ENCODE results near the gene FMN2.

FMN2 gene

DNA sequence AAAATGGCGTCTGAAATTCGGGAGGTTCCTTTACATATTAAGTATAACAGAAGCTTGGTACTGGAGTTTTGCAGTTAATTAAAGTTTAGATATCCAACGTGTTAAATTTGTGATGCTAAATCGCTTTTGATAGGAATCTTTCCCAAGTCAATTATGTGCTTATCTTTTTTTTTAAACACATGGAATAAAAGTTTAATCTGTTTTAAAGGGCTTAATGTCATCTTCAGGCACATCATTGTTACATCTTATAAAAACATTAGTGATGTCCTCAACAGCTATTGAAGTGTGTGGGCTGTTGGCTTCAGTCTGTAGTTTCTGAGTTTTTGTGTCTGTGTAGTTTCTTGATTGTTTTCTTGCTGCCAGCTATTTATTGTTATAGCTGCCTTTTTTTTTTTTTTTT is 5.3 kb downstream of the FMN2 start:
- no peak for ATAC-seq
- TF ChIP-seq CSDC2 (CRISPR knock-in tag; IDR thresholded peaks at IDR 0.05) (no peak), ARNTL (CRISPR knock-in tag; IDR thresholded peaks at IDR 0.05; ENCODE audit: borderline replicate concordance, low read depth) (no peak), OSR1 (CRISPR knock-in tag; IDR thresholded peaks at IDR 0.05) (no peak)

DNA sequence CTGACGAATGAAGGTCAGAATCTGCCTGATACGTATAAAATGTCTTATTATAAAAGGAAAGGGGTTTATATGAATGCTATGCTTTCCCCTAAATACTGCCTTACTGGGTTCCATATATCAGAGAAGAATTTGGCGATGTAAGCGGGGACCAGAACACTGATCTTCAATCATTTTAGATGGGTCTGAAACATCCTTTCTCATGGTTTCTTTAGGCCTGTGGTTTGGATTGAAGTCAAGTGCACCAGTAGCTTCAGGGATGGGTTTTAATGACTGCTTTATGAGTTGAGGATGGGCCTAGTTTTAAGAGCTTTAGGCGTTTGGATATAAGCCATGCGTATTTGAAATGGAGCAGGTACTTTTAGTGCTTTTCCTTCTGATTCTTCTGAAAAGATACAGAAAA is 6.9 kb downstream of the FMN2 start:
- no peak for ATAC-seq
- no peak for TF ChIP-seq PPARA (CRISPR knock-in tag; IDR thresholded peaks at IDR 0.05; ENCODE audit: borderline replicate concordance)
- 0 out of 2 replicates have a peak, but pooled peaks have one; percentile 25 for TF ChIP-seq RARB (CRISPR knock-in tag; IDR thresholded peaks at IDR 0.05)
- TF ChIP-seq TOX (CRISPR knock-in tag; IDR thresholded peaks at IDR 0.05; ENCODE audit: borderline replicate concordance): peak; percentile 21; the same call in 1 of the 2 replicates
- TF ChIP-seq, protein P1, sequence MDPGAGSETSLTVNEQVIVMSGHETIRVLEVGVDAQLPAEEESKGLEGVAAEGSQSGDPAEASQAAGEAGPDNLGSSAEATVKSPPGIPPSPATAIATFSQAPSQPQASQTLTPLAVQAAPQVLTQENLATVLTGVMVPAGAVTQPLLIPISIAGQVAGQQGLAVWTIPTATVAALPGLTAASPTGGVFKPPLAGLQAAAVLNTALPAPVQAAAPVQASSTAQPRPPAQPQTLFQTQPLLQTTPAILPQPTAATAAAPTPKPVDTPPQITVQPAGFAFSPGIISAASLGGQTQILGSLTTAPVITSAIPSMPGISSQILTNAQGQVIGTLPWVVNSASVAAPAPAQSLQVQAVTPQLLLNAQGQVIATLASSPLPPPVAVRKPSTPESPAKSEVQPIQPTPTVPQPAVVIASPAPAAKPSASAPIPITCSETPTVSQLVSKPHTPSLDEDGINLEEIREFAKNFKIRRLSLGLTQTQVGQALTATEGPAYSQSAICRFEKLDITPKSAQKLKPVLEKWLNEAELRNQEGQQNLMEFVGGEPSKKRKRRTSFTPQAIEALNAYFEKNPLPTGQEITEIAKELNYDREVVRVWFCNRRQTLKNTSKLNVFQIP (CRISPR knock-in tag; IDR thresholded peaks at IDR 0.05; ENCODE audit: borderline replicate concordance, low read depth): no peak; the same call in 1 of the 2 replicates
- TF ChIP-seq ZC3H10 (CRISPR knock-in tag; IDR thresholded peaks at IDR 0.05): peak; percentile 71
- TF ChIP-seq GLIS3 (CRISPR knock-in tag; IDR thresholded peaks at IDR 0.05): no peak
- TF ChIP-seq, protein P2, sequence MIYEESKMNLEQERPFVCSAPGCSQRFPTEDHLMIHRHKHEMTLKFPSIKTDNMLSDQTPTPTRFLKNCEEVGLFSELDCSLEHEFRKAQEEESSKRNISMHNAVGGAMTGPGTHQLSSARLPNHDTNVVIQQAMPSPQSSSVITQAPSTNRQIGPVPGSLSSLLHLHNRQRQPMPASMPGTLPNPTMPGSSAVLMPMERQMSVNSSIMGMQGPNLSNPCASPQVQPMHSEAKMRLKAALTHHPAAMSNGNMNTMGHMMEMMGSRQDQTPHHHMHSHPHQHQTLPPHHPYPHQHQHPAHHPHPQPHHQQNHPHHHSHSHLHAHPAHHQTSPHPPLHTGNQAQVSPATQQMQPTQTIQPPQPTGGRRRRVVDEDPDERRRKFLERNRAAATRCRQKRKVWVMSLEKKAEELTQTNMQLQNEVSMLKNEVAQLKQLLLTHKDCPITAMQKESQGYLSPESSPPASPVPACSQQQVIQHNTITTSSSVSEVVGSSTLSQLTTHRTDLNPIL (CRISPR knock-in tag; IDR thresholded peaks at IDR 0.05; ENCODE audit: low read depth): no peak
- TF ChIP-seq BACH2 (CRISPR knock-in tag; IDR thresholded peaks at IDR 0.05; ENCODE audit: borderline replicate concordance): no peak
- TF ChIP-seq, protein P3, sequence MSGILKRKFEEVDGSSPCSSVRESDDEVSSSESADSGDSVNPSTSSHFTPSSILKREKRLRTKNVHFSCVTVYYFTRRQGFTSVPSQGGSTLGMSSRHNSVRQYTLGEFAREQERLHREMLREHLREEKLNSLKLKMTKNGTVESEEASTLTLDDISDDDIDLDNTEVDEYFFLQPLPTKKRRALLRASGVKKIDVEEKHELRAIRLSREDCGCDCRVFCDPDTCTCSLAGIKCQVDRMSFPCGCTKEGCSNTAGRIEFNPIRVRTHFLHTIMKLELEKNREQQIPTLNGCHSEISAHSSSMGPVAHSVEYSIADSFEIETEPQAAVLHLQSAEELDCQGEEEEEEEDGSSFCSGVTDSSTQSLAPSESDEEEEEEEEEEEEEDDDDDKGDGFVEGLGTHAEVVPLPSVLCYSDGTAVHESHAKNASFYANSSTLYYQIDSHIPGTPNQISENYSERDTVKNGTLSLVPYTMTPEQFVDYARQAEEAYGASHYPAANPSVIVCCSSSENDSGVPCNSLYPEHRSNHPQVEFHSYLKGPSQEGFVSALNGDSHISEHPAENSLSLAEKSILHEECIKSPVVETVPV (CRISPR knock-in tag; IDR thresholded peaks at IDR 0.05): no peak

DNA sequence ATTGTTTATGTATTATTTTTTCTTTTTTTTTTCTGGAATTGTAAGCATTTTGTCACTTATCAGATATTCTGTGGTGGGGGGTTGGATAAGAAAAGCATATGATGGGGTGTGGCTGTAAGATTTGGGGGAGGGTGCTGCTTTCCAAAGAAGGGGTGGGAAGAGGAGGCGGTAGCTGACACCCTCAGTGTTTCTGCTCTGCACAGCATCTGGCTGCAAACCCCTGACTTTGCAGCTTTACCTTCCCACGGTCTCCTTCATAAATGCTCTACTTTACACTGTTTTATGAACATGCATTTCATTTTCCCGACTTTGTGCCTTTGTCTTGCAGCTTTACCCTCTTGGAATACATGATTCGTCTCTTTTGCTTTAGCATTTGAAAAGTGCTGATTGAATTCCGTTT is 7.6 kb downstream of the FMN2 start:
- peak; percentile 18 for ATAC-seq
- TF ChIP-seq GLIS3 (CRISPR knock-in tag; IDR thresholded peaks at IDR 0.05): no peak
- TF ChIP-seq RARB (CRISPR knock-in tag; IDR thresholded peaks at IDR 0.05): no peak
- no peak for TF ChIP-seq ZFP3 (CRISPR knock-in tag; IDR thresholded peaks at IDR 0.05)
- no peak for TF ChIP-seq OSR1 (CRISPR knock-in tag; IDR thresholded peaks at IDR 0.05)
- TF ChIP-seq ZC3H10 (CRISPR knock-in tag; IDR thresholded peaks at IDR 0.05): no peak
- TF ChIP-seq, protein P4, sequence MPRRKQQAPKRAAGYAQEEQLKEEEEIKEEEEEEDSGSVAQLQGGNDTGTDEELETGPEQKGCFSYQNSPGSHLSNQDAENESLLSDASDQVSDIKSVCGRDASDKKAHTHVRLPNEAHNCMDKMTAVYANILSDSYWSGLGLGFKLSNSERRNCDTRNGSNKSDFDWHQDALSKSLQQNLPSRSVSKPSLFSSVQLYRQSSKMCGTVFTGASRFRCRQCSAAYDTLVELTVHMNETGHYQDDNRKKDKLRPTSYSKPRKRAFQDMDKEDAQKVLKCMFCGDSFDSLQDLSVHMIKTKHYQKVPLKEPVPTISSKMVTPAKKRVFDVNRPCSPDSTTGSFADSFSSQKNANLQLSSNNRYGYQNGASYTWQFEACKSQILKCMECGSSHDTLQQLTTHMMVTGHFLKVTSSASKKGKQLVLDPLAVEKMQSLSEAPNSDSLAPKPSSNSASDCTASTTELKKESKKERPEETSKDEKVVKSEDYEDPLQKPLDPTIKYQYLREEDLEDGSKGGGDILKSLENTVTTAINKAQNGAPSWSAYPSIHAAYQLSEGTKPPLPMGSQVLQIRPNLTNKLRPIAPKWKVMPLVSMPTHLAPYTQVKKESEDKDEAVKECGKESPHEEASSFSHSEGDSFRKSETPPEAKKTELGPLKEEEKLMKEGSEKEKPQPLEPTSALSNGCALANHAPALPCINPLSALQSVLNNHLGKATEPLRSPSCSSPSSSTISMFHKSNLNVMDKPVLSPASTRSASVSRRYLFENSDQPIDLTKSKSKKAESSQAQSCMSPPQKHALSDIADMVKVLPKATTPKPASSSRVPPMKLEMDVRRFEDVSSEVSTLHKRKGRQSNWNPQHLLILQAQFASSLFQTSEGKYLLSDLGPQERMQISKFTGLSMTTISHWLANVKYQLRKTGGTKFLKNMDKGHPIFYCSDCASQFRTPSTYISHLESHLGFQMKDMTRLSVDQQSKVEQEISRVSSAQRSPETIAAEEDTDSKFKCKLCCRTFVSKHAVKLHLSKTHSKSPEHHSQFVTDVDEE (CRISPR knock-in tag; IDR thresholded peaks at IDR 0.05): no peak
- no peak for TF ChIP-seq ISL1 (CRISPR knock-in tag; IDR thresholded peaks at IDR 0.05)
- no peak for TF ChIP-seq BACH2 (CRISPR knock-in tag; IDR thresholded peaks at IDR 0.05; ENCODE audit: borderline replicate concordance)
- no peak for TF ChIP-seq SNAI2 (CRISPR knock-in tag; IDR thresholded peaks at IDR 0.05)
- no peak for TF ChIP-seq PPARA (CRISPR knock-in tag; IDR thresholded peaks at IDR 0.05; ENCODE audit: borderline replicate concordance)
- no peak for TF ChIP-seq ZNF70 (CRISPR knock-in tag; IDR thresholded peaks at IDR 0.05)

DNA sequence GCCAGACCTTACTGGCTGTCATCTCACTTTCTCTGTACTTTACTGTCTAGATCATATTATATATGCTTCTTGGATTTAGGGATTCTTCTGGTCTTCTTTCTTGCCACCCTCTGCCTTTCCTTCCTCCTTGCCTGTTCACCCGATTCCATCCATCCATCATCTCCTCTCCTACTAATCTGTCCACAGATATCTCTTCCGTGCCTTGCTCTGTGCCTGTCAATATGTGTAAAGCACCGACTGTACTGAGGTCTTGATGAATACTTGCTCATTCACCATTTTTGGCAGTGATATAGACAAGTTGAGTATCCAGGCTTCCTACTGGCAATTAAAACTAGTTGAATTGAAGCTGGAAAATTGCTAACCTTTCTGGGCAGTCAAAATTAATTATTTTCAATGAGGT is 8.1 kb downstream of the FMN2 start:
- peak; percentile 30 for ATAC-seq
- TF ChIP-seq GLIS3 (CRISPR knock-in tag; IDR thresholded peaks at IDR 0.05): no peak
- 0 out of 2 replicates have a peak, but pooled peaks have one; percentile 20 for TF ChIP-seq TOX (CRISPR knock-in tag; IDR thresholded peaks at IDR 0.05; ENCODE audit: borderline replicate concordance)

DNA sequence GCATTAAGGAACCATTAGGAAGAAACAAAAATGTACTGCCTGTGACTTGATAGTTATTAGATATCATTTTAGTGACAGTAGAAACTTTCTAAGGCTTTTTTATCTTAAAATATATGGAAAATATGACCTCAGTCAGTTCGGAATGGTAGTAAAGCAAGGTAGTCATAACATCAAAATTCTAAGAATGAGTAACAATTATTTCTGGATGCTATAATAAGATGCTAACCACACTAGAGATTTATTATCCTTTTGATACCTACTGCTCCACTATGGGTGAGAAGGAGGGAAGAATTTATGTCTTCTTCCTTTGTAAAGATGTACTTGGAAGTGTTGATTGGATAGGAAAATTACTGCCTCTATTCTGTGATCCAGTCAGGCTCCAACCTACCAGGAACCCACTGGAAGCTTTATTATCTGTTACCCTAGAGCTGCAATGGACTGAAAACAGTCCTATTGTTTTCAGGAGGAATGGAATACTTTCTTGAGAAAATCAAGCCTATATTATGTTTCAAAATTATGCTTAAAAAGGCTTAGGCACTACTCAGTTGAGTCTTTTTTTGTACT is 8.8 kb downstream of the FMN2 start:
- peak; percentile 79 for ATAC-seq
- TF ChIP-seq TOX (CRISPR knock-in tag; IDR thresholded peaks at IDR 0.05; ENCODE audit: borderline replicate concordance): peak; percentile 71; the same call in 1 of the 2 replicates
- no peak for TF ChIP-seq ARNTL (CRISPR knock-in tag; IDR thresholded peaks at IDR 0.05; ENCODE audit: borderline replicate concordance, low read depth)
